Panc1 (cell line): Measurements from ENCODE around the gene ZNF714. TPM values are rescaled to one million over a fixed set of nuclear protein-coding genes. Genes with fewer than 3 reads are reported as not detected.

Source experiments
- ATAC-seq: fragments of 200-7000 bp; cut with Tn5 transposase; 2 replicates; pipeline ENCODE4 v1.9.1; 2020; ENCODE audit warnings: mild to moderate bottlenecking, moderate library complexity
- BruUV-seq: library from RNA; stranded (reverse); fragments of 400-500 nt; replicated peaks from 2 replicates; lab custom pipeline; 2021; lab: Mats Ljungman, UMichigan
- CTCF ChIA-PET: fragments of 300-600 bp; sonication (Branson Sonifier 250); formaldehyde crosslinking; loops from one replicate; lab custom pipeline; 2022; ENCODE audit warnings: antibody characterized with exemption; lab: Charles Lee
- POLR2A ChIA-PET: fragments of 300-600 bp; sonication (Branson Sonifier 250); formaldehyde crosslinking; loops from one replicate; lab custom pipeline; 2022; ENCODE audit warnings: antibody characterized with exemption; lab: Charles Lee
- DNase-seq: peaks from one replicate; pipeline ENCODE4 v3.0.0-alpha.2; 2010; ENCODE audit warnings: low read depth, low spot score
- H3K27ac ChIP-seq: 2 replicates; pipeline ENCODE4 v1.5.1; 2011; ENCODE audit warnings: mild to moderate bottlenecking, low read length, inconsistent platforms
- H3K27me3 ChIP-seq: fragments of 200-500 bp; sonication (Bioruptor generic); 2 replicates; pipeline ENCODE4 v1.6.0; 2014; ENCODE audit warnings: low read length, inconsistent platforms; ENCODE audit not compliant: control insufficient read depth, insufficient read depth
- H3K36me3 ChIP-seq: fragments of 200-500 bp; sonication (Bioruptor generic); 2 replicates; pipeline ENCODE4 v1.5.1; 2014; ENCODE audit warnings: inconsistent platforms, mild to moderate bottlenecking, low read length, moderate library complexity; ENCODE audit not compliant: control insufficient read depth, insufficient read depth
- H3K4me1 ChIP-seq: 2 replicates; pipeline ENCODE4 v1.5.1; 2011; ENCODE audit warnings: inconsistent platforms, mild to moderate bottlenecking, low read length, moderate library complexity; ENCODE audit not compliant: control insufficient read depth, insufficient read depth
- H3K4me3 ChIP-seq, 2 experiments: 2 replicates each; pipeline ENCODE4 v1.5.1; 2011 to 2012; ENCODE audit warnings: low read depth in 2 of 2, low read length in 2 of 2, mild to moderate bottlenecking in 2 of 2, inconsistent platforms in 1 of 2, moderate library complexity in 1 of 2
- H3K9me3 ChIP-seq: fragments of 200-500 bp; sonication (Bioruptor generic); 2 replicates; pipeline ENCODE4 v1.5.1; 2014; ENCODE audit warnings: low read depth, mild to moderate bottlenecking, inconsistent platforms, low read length, moderate library complexity; ENCODE audit not compliant: control insufficient read depth, insufficient read depth
- CTCF ChIP-seq: fragments of 450-650 bp; IDR thresholded peaks from 2 replicates; pipeline ENCODE4 v1.5.1; 2017; ENCODE audit warnings: mild to moderate bottlenecking
- POLR2AphosphoS5 ChIP-seq: IDR thresholded peaks from 2 replicates; pipeline ENCODE4 v1.6.1; 2012; ENCODE audit warnings: mild to moderate bottlenecking, low read depth, low read length, moderate library complexity
- SIN3A ChIP-seq: IDR thresholded peaks from 2 replicates; pipeline ENCODE4 v1.6.1; 2012; ENCODE audit warnings: low read depth, mild to moderate bottlenecking, low read length, moderate library complexity, borderline replicate concordance; ENCODE audit not compliant: insufficient read depth
- TCF7L2 ChIP-seq: IDR thresholded peaks from 2 replicates; pipeline ENCODE4 v1.6.1; 2011; ENCODE audit warnings: mild to moderate bottlenecking, low read depth, low read length, inconsistent platforms
- in situ Hi-C: cut with HindIII; loops from 2 replicates; pipeline ENCODE4 v1.10.0; 2016; ENCODE audit warnings: low sequenced_read_pairs, low pct_unique_long_range_greater_than_20kb
- intact Hi-C: fragments of 100-400 bp; cut with micrococcal nuclease; formaldehyde crosslinking; loops from one replicate; pipeline ENCODE4 v1.10.0; 2022; ENCODE audit not compliant: unreplicated experiment
- total RNA-seq: library from RNA; stranded (reverse); gene quantifications from one replicate; pipeline ENCODE4 v1.2.1, GENCODE V29; 2021; ENCODE audit not compliant: unreplicated experiment
- TF ChIP-seq, protein P1 (sequence below), 2 experiments: IDR thresholded peaks; 2 replicates each; pipeline ENCODE4 v1.6.1; 2011 to 2012; ENCODE audit warnings: low read depth in 2 of 2, control low read depth in 1 of 2, low read length in 1 of 2, mild to moderate bottlenecking in 1 of 2, moderate library complexity in 1 of 2; ENCODE audit not compliant: insufficient read depth in 1 of 2

Gene ZNF714
- total RNA-seq, 1 experiment from 2014 or later, result 0.67 TPM

- no peak for DNase-seq
- BruUV-seq, result no TSS peak
- Histone ChIP-seq H3K36me3 (no peaks in the 10 kb centered on the region), H3K4me3 (no peak overlapping the region), H3K27me3 (no peaks in the 10 kb centered on the region), H3K27ac (no peak overlapping the region), H3K9me3 (no peaks in the 10 kb centered on the region), H3K4me1 (no peaks in the 10 kb centered on the region)
- ATAC-seq, result no peak
- in situ Hi-C loops, result no loop called here
- POLR2A ChIA-PET, result no interaction called here
- CTCF ChIA-PET, result no interaction called here
- TF ChIP-seq SIN3A, result no peak
- TF ChIP-seq CTCF, result no peak
- no peak for TF ChIP-seq TCF7L2
- TF ChIP-seq POLR2AphosphoS5, result no peak
- TF ChIP-seq, protein P1, sequence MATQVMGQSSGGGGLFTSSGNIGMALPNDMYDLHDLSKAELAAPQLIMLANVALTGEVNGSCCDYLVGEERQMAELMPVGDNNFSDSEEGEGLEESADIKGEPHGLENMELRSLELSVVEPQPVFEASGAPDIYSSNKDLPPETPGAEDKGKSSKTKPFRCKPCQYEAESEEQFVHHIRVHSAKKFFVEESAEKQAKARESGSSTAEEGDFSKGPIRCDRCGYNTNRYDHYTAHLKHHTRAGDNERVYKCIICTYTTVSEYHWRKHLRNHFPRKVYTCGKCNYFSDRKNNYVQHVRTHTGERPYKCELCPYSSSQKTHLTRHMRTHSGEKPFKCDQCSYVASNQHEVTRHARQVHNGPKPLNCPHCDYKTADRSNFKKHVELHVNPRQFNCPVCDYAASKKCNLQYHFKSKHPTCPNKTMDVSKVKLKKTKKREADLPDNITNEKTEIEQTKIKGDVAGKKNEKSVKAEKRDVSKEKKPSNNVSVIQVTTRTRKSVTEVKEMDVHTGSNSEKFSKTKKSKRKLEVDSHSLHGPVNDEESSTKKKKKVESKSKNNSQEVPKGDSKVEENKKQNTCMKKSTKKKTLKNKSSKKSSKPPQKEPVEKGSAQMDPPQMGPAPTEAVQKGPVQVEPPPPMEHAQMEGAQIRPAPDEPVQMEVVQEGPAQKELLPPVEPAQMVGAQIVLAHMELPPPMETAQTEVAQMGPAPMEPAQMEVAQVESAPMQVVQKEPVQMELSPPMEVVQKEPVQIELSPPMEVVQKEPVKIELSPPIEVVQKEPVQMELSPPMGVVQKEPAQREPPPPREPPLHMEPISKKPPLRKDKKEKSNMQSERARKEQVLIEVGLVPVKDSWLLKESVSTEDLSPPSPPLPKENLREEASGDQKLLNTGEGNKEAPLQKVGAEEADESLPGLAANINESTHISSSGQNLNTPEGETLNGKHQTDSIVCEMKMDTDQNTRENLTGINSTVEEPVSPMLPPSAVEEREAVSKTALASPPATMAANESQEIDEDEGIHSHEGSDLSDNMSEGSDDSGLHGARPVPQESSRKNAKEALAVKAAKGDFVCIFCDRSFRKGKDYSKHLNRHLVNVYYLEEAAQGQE (IDR thresholded peaks at IDR 0.05; ENCODE audit: insufficient read depth in 1 of 2, low read depth in 2 of 2, low read length in 1 of 2), result no peak
- intact Hi-C loops, result no loop called here
Observed at GRCh38 chr19:21134934-21135366, 52.9 kb downstream of the ZNF714 start.

DNA sequence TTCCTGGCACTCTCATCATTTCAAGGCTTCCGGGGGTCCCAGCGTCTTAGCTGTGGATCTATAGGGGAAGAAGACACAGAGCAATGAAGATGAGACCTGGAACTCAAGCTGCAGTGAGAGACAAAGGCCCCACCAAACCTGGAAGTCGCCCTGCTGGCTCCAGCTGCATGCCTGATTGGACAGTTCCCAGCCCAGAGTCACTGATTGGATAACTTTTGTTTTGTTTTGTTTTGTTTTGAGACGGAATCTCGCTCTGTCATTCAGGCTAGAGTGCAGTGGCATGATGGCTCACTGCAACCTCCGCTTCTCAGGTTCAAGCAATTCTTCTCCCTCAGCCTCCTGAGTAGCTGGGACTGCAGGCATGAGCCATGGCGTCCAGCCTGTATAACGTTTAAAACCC, 53.4 kb downstream of the ZNF714 start:
- Histone ChIP-seq H3K36me3 (no peaks in the 10 kb centered on the region), H3K27me3 (no peaks in the 10 kb centered on the region), H3K27ac (no peak overlapping the region), H3K4me3 (no peak overlapping the region), H3K4me1 (no peaks in the 10 kb centered on the region), H3K9me3 (no peaks in the 10 kb centered on the region)
- TF ChIP-seq POLR2AphosphoS5 (no peak), CTCF (no peak), TCF7L2 (no peak), SIN3A (no peak)
- TF ChIP-seq, protein P1 (IDR thresholded peaks at IDR 0.05; ENCODE audit: insufficient read depth in 1 of 2, low read depth in 2 of 2, low read length in 1 of 2), result no peak
- in situ Hi-C loops (no loop called here), intact Hi-C loops (no loop called here)
- no peak for ATAC-seq
- no TSS peak for BruUV-seq
- POLR2A ChIA-PET, result no interaction called here
- CTCF ChIA-PET, result no interaction called here
- no peak for DNase-seq
